SU-DHL-6 (cell line): ENCODE measurements around the gene MYBPHL.

Source experiments
- EZH2phosphoT487 ChIP-seq: fragments of 200-600 bp; sonication (generic), shearing (Covaris generic); conservative IDR thresholded peaks from 2 replicates; pipeline ENCODE4 v1.6.1; 2018; ENCODE audit warnings: mild to moderate bottlenecking, antibody characterized with exemption, low read length, moderate library complexity, mixed read lengths
- TF ChIP-seq, protein P1 (sequence below): fragments of 200-600 bp; sonication (generic); IDR thresholded peaks from one replicate; pipeline ENCODE4 v1.5.1; 2017; ENCODE audit warnings: antibody characterized with exemption, mild to moderate bottlenecking, low read length, moderate library complexity; ENCODE audit not compliant: insufficient read depth, poor library complexity, severe bottlenecking

DNA sequence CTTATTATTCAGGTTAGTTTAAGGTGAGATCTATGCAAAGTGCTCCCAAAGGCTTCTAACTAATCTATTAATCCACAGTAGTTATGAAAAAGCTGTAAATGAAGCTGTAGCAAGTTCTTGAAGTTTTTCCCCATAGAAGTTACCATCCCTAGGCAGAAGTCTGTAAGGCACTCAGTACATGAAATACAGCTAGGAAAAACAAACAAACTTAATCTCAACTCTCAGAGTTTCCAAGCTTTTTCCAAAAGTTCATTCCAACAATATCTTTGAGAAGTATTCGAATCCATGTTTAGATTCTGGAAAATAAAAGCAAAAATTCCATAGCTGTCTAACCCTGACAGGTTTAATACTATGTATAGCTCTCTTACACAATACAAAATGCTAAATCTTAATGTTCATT, 49.7 kb upstream of the MYBPHL start:
- TF ChIP-seq, protein P1, sequence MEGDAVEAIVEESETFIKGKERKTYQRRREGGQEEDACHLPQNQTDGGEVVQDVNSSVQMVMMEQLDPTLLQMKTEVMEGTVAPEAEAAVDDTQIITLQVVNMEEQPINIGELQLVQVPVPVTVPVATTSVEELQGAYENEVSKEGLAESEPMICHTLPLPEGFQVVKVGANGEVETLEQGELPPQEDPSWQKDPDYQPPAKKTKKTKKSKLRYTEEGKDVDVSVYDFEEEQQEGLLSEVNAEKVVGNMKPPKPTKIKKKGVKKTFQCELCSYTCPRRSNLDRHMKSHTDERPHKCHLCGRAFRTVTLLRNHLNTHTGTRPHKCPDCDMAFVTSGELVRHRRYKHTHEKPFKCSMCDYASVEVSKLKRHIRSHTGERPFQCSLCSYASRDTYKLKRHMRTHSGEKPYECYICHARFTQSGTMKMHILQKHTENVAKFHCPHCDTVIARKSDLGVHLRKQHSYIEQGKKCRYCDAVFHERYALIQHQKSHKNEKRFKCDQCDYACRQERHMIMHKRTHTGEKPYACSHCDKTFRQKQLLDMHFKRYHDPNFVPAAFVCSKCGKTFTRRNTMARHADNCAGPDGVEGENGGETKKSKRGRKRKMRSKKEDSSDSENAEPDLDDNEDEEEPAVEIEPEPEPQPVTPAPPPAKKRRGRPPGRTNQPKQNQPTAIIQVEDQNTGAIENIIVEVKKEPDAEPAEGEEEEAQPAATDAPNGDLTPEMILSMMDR, result no peak
- no peak for TF ChIP-seq EZH2phosphoT487
